ENCODE data around the gene ROCK2. TPM values are rescaled to one million over a fixed set of nuclear protein-coding genes. Genes with fewer than 3 reads are reported as not detected.

ROCK2 gene
- polyA plus RNA-seq, 3 donors: 2.8 to 10.2 (median 4.3) TPM

DNA sequence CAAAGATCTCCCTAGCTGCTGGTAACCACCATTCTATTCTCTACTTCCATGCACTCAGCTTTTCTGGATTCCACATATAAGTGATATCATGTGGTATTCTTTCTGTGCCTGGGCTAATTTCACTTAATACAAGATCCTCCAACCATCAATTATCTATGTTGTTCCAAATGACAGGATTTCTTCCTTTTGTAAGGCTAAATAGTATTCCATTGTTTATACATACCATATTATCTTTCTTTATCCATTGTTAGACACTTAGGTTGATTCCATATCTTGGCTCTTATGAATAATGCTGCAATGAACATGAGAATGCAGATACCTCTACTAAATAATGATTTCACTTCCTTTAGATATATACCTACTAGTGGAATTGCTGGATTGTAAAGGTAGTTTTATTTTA lies 66.2 kb downstream of the ROCK2 start:
- H3K4me1 Mint-ChIP-seq: peaks cover 10% of the 10 kb centered on the region
- no peaks in the 10 kb centered on the region for H3K4me1 ChIP-seq (ENCODE audit: control insufficient read depth in 1 of 2, insufficient read depth in 2 of 2, low read length in 2 of 2)
- no peak overlapping the region for H3K4me2 ChIP-seq (replicated peaks; ENCODE audit: extremely low read depth, low read length, poor library complexity, severe bottlenecking)
- peaks cover 2 to 13% of the 10 kb centered on the region in 2 donors for H3K36me3 ChIP-seq (replicated peaks in 1 of 2; ENCODE audit: control insufficient read depth in 1 of 2, insufficient read depth in 2 of 2, low read length in 2 of 2)
- H3K27me3 Mint-ChIP-seq (ENCODE audit: low read depth in 3 of 3): peaks cover 0 to 2% (median 0%) of the 10 kb centered on the region in 3 donors
- no peak overlapping the region for H2AFZ ChIP-seq (ENCODE audit: insufficient read depth, low read depth, low read length, poor library complexity, severe bottlenecking)
- no peak overlapping the region for H3K27ac ChIP-seq (ENCODE audit: low read depth in 1 of 2, low read length in 2 of 2)
- H3K9me3 ChIP-seq (replicated peaks in 1 of 2; ENCODE audit: control insufficient read depth in 1 of 2, insufficient read depth in 1 of 2, low read length in 2 of 2): peaks cover 0 to under 1% of the 10 kb centered on the region in 2 donors
- DNase-seq: no peak
- H3K4me3 ChIP-seq (replicated peaks in 1 of 3; ENCODE audit: low read depth in 2 of 3, low read length in 3 of 3): no peak overlapping the region
- peaks cover 24% of the 10 kb centered on the region for H3K79me2 ChIP-seq (ENCODE audit: insufficient read depth, low read length)
- H3K27ac Mint-ChIP-seq: no peak overlapping the region
- no peak overlapping the region for H3K9ac ChIP-seq (ENCODE audit: insufficient read depth, low read length, poor library complexity, severe bottlenecking)
- peaks cover 0 to 3% (median 0%) of the 10 kb centered on the region in 7 donors for H3K9me3 Mint-ChIP-seq
- H3K36me3 Mint-ChIP-seq: peaks cover 18 to 47% of the 10 kb centered on the region in 2 donors
- peaks cover 14% of the 10 kb centered on the region for H4K20me1 ChIP-seq (ENCODE audit: insufficient read depth, low read length)
- H3K27me3 ChIP-seq (ENCODE audit: control insufficient read depth in 2 of 2, insufficient read depth in 2 of 2, low read length in 2 of 2): no peaks in the 10 kb centered on the region
- intact Hi-C loops (cut with micrococcal nuclease): no loop called here
- TF ChIP-seq, protein P1, sequence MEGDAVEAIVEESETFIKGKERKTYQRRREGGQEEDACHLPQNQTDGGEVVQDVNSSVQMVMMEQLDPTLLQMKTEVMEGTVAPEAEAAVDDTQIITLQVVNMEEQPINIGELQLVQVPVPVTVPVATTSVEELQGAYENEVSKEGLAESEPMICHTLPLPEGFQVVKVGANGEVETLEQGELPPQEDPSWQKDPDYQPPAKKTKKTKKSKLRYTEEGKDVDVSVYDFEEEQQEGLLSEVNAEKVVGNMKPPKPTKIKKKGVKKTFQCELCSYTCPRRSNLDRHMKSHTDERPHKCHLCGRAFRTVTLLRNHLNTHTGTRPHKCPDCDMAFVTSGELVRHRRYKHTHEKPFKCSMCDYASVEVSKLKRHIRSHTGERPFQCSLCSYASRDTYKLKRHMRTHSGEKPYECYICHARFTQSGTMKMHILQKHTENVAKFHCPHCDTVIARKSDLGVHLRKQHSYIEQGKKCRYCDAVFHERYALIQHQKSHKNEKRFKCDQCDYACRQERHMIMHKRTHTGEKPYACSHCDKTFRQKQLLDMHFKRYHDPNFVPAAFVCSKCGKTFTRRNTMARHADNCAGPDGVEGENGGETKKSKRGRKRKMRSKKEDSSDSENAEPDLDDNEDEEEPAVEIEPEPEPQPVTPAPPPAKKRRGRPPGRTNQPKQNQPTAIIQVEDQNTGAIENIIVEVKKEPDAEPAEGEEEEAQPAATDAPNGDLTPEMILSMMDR (IDR thresholded peaks at IDR 0.05): no peak
- H3K4me3 Mint-ChIP-seq: no peak overlapping the region

DNA sequence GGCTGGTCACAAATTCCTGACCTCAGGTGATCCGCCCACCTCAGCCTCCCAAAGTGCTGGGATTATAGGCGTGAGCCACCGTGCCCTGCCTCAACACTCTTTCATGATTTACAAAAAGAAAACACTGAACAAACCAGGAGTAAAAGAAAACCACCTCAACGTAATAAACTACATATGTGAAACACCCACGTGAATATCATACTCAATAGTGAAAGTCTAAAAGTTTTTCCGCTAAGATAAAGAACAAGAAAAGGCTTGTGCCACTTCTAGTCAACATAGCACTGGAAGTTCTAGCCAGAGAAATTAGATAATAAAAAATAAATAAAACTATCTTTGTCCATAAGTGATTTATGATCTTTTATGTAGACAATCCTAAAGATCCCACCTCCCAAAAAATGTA lies 68.5 kb downstream of the ROCK2 start:
- no peak overlapping the region for H3K27ac ChIP-seq (ENCODE audit: low read depth in 1 of 2, low read length in 2 of 2)
- peaks cover 5 to 17% of the 10 kb centered on the region in 2 donors for H3K36me3 ChIP-seq (replicated peaks in 1 of 2; ENCODE audit: control insufficient read depth in 1 of 2, insufficient read depth in 2 of 2, low read length in 2 of 2)
- H3K9ac ChIP-seq (ENCODE audit: insufficient read depth, low read length, poor library complexity, severe bottlenecking): no peak overlapping the region
- no CpG with 5 or more reads among the region's 6 CpGs for WGBS (ENCODE audit: insufficient coverage)
- Mint-ChIP-seq H3K27me3 (ENCODE audit: low read depth in 3 of 3) (peaks cover 0 to 4% (median 2%) of the 10 kb centered on the region in 3 donors), H3K4me3 (no peak overlapping the region), H3K36me3 (peaks cover 25 to 49% of the 10 kb centered on the region in 2 donors), H3K9me3 (no peaks in the 10 kb centered on the region), H3K27ac (no peak overlapping the region), H3K4me1 (peaks cover 12% of the 10 kb centered on the region)
- H3K9me3 ChIP-seq (replicated peaks in 1 of 2; ENCODE audit: control insufficient read depth in 1 of 2, insufficient read depth in 1 of 2, low read length in 2 of 2): no peaks in the 10 kb centered on the region
- no peak overlapping the region for H3K4me3 ChIP-seq (replicated peaks in 1 of 3; ENCODE audit: low read depth in 2 of 3, low read length in 3 of 3)
- H2AFZ ChIP-seq (ENCODE audit: insufficient read depth, low read depth, low read length, poor library complexity, severe bottlenecking): no peak overlapping the region
- peaks cover 10% of the 10 kb centered on the region for H4K20me1 ChIP-seq (ENCODE audit: insufficient read depth, low read length)
- H3K4me2 ChIP-seq (replicated peaks; ENCODE audit: extremely low read depth, low read length, poor library complexity, severe bottlenecking): no peak overlapping the region
- peaks cover 3 to 4% of the 10 kb centered on the region in 2 donors for H3K4me1 ChIP-seq (ENCODE audit: control insufficient read depth in 1 of 2, insufficient read depth in 2 of 2, low read length in 2 of 2)
- DNase-seq: no peak
- H3K79me2 ChIP-seq (ENCODE audit: insufficient read depth, low read length): peaks cover 33% of the 10 kb centered on the region
- intact Hi-C loops (cut with micrococcal nuclease): no loop called here
- H3K27me3 ChIP-seq (ENCODE audit: control insufficient read depth in 2 of 2, insufficient read depth in 2 of 2, low read length in 2 of 2): no peaks in the 10 kb centered on the region
- TF ChIP-seq, protein P1 (IDR thresholded peaks at IDR 0.05): no peak
